Keratinocyte (primary cell): Measurements from ENCODE around the gene DELE1. TPM values are rescaled to one million over a fixed set of nuclear protein-coding genes. Genes with fewer than 3 reads are reported as not detected.

Experiments
- DNase-seq: peaks from one replicate; pipeline ENCODE4 v3.0.0-alpha.2; 2011; ENCODE audit warnings: low read depth, missing footprints, low spot score
- FAIRE-seq: peaks from 2 replicates; lab custom pipeline; 2011; peaks lifted over from hg19 to GRCh38; lab: Jason Lieb, UNC
- H2AFZ ChIP-seq: 2 replicates; pipeline ENCODE4 v1.6.0; 2012; ENCODE audit warnings: low read length, control low read depth, inconsistent platforms; ENCODE audit not compliant: control insufficient read depth
- H3K27ac ChIP-seq: 2 replicates; pipeline ENCODE4 v1.5.1; 2011; ENCODE audit warnings: low read length; ENCODE audit not compliant: control insufficient read depth, insufficient read depth
- H3K27me3 ChIP-seq: 3 replicates; pipeline ENCODE4 v1.6.0; 2011; ENCODE audit warnings: low read length; ENCODE audit not compliant: control insufficient read depth, insufficient read depth; ENCODE audit errors: extremely low read depth
- H3K36me3 ChIP-seq, 2 experiments: 2 replicates in 1 of 2; 3 replicates in 1 of 2; pipeline ENCODE4 v1.5.1; 2011; ENCODE audit warnings: low read length in 2 of 2, mild to moderate bottlenecking in 1 of 2; ENCODE audit not compliant: control insufficient read depth in 2 of 2, insufficient read depth in 2 of 2; ENCODE audit errors: extremely low read depth in 1 of 2
- H3K4me1 ChIP-seq: 3 replicates; pipeline ENCODE4 v1.5.1; 2011; ENCODE audit warnings: low read length; ENCODE audit not compliant: control insufficient read depth, insufficient read depth; ENCODE audit errors: extremely low read depth
- H3K4me2 ChIP-seq: 3 replicates; pipeline ENCODE4 v1.6.0; 2011; ENCODE audit warnings: low read depth, low read length; ENCODE audit not compliant: control insufficient read depth, insufficient read depth; ENCODE audit errors: extremely low read depth
- H3K4me3 ChIP-seq, 3 experiments: fragments of 200-600 bp in 1 of 3; sonication (generic) in 1 of 3; 2 replicates in 2 of 3; 3 replicates in 1 of 3; pipeline ENCODE4 v1.5.1; 2011 to 2016; ENCODE audit warnings: low read length in 3 of 3, mild to moderate bottlenecking in 3 of 3, control low read depth in 2 of 3, inconsistent platforms in 1 of 3, low read depth in 1 of 3, mixed read lengths in 1 of 3, mixed run types in 1 of 3, moderate library complexity in 1 of 3; ENCODE audit not compliant: control insufficient read depth in 2 of 3, insufficient read depth in 2 of 3; ENCODE audit errors: extremely low read depth in 1 of 3
- H3K79me2 ChIP-seq: 2 replicates; pipeline ENCODE4 v1.6.0; 2012; ENCODE audit warnings: low read length; ENCODE audit not compliant: control insufficient read depth, insufficient read depth
- H3K9ac ChIP-seq: 3 replicates; pipeline ENCODE4 v1.6.0; 2011; ENCODE audit warnings: low read length; ENCODE audit not compliant: control insufficient read depth, insufficient read depth; ENCODE audit errors: extremely low read depth
- H3K9me1 ChIP-seq: 3 replicates; pipeline ENCODE4 v1.6.0; 2011; ENCODE audit warnings: low read length; ENCODE audit not compliant: control insufficient read depth, insufficient read depth; ENCODE audit errors: extremely low read depth
- H3K9me3 ChIP-seq: 2 replicates; pipeline ENCODE4 v1.5.1; 2012; ENCODE audit warnings: low read depth, low read length; ENCODE audit not compliant: control insufficient read depth
- H4K20me1 ChIP-seq: 3 replicates; pipeline ENCODE4 v1.6.0; 2011; ENCODE audit warnings: low read length; ENCODE audit not compliant: control insufficient read depth, insufficient read depth; ENCODE audit errors: extremely low read depth
- CTCF ChIP-seq, 3 experiments: IDR thresholded peaks in 1 of 3; conservative IDR thresholded peaks in 1 of 3; optimal IDR thresholded peaks in 1 of 3; 2 replicates in 2 of 3; 3 replicates in 1 of 3; pipeline versions ENCODE3 to v1.5.1; 2011; ENCODE audit warnings: low read length in 3 of 3, mild to moderate bottlenecking in 3 of 3, moderate library complexity in 2 of 3, control low read depth in 1 of 3, inconsistent platforms in 1 of 3; ENCODE audit not compliant: insufficient read depth in 2 of 3; ENCODE audit errors: extremely low read depth in 1 of 3
- EZH2 ChIP-seq: IDR thresholded peaks from one replicate; pipeline ENCODE4 v1.6.1; 2012; ENCODE audit warnings: inconsistent platforms, mild to moderate bottlenecking, low read length, moderate library complexity
- dilution Hi-C: fragments of 300-500 bp; cut with MboI; formaldehyde crosslinking; loops from one replicate; pipeline ENCODE4 v1.7.0; 2020; ENCODE audit warnings: low sequenced_read_pairs; ENCODE audit not compliant: extremely low pct_ligation_motif_present
- polyA plus RNA-seq, 5 experiments: library from polyadenylated mRNA; depleted of rRNA in 3 of 5; stranded (reverse) in 3 of 5; stranded (forward) in 1 of 5; unstranded in 1 of 5; fragments of >200 nt; gene quantifications; 1 replicate in 1 of 5; 2 replicates in 3 of 5; 3 replicates in 1 of 5; pipeline versions ENCODE4 v1.2.1 to v1.2.3, GENCODE V29; 2011 to 2012; ENCODE audit warnings: missing spikeins in 2 of 5, low read depth in 1 of 5, low replicate concordance in 1 of 5

The DELE1 gene
- polyA plus RNA-seq, 1 donor (not counting 4 experiments of a cell fraction or from before 2014, with no cell fraction given), result 37.5 TPM

- Histone ChIP-seq H3K9me3 (no peaks in the 10 kb centered on the region), H3K4me2 (no peak overlapping the region), H3K4me1 (peaks cover 30% of the 10 kb centered on the region), H3K9me1 (no peaks in the 10 kb centered on the region), H3K36me3 (no peaks in the 10 kb centered on the region), H3K27me3 (peaks cover 71% of the 10 kb centered on the region), H3K9ac (no peak overlapping the region), H2AFZ (no peak overlapping the region), H4K20me1 (no peaks in the 10 kb centered on the region), H3K4me3 (no peak overlapping the region), H3K79me2 (peaks cover 4% of the 10 kb centered on the region), H3K27ac (no peak overlapping the region)
- TF ChIP-seq EZH2 (no peak), CTCF (optimal IDR thresholded peaks at IDR 0.05 in 1 of 3, IDR thresholded peaks at IDR 0.05 in 1 of 3, conservative IDR thresholded peaks at IDR 0.05 in 1 of 3; ENCODE audit: extremely low read depth in 1 of 3, insufficient read depth in 2 of 3, low read length in 3 of 3) (no peak)
- dilution Hi-C loops, result no loop called here
- FAIRE-seq (no peak), DNase-seq (no peak)
These were observed 43.5 kb upstream of the DELE1 start for GRCh38 chr5:141879941-141880738.

DNA sequence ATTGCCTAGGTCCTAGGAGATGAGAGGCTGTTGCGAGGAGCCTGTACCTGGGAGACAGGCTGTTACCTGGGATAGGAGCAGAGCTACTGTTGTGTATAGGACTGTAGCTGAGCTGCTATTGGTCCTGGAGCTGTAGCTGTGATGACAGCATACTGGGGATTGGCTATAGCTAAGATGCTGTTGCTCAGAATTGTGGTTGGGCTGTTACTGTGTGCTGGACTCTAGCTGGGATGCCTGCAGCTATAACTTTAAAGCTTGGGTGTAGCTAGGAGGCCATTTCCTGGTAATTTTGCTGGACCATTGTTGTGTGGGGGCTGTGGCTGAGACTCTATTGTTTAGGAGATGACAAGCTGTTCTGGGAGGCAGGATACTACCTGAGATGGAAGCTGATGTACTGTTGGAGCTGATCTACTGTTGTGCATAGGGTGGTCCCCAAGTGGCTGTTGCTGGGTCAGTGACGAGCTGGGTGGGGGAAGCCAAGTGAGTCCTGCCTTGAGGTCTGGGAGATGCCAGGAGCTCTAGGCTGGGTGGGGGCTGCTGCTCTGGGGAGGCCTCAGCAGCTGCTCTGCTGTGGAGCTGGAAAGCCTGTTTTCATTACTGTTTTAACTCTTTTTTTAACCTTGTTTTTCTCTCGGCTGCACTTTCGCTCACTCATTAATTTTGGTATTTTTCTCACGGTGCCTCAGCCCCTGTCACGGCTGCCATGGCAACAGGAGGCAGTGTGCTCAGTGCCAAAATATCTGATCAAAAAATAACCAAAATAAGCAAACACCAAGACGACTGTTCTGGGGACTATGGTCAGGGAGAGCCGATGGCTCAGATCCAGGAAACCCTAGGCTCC is 42.5 kb upstream of the DELE1 start:
- Histone ChIP-seq H3K9me1 (no peaks in the 10 kb centered on the region), H2AFZ (no peak overlapping the region), H3K9me3 (no peaks in the 10 kb centered on the region), H3K4me2 (no peak overlapping the region), H3K4me3 (no peak overlapping the region), H4K20me1 (no peaks in the 10 kb centered on the region), H3K9ac (no peak overlapping the region), H3K27me3 (peaks cover 61% of the 10 kb centered on the region), H3K4me1 (peaks cover 26% of the 10 kb centered on the region), H3K79me2 (peaks cover 4% of the 10 kb centered on the region), H3K27ac (no peak overlapping the region), H3K36me3 (no peaks in the 10 kb centered on the region)
- dilution Hi-C loops, result no loop called here
- no peak for FAIRE-seq
- no peak for DNase-seq
- no peak for TF ChIP-seq CTCF (optimal IDR thresholded peaks at IDR 0.05 in 1 of 3, IDR thresholded peaks at IDR 0.05 in 1 of 3, conservative IDR thresholded peaks at IDR 0.05 in 1 of 3; ENCODE audit: extremely low read depth in 1 of 3, insufficient read depth in 2 of 3, low read length in 3 of 3)
- no peak for TF ChIP-seq EZH2
